ENCODE data around the gene TXK.

TXK gene

DNA sequence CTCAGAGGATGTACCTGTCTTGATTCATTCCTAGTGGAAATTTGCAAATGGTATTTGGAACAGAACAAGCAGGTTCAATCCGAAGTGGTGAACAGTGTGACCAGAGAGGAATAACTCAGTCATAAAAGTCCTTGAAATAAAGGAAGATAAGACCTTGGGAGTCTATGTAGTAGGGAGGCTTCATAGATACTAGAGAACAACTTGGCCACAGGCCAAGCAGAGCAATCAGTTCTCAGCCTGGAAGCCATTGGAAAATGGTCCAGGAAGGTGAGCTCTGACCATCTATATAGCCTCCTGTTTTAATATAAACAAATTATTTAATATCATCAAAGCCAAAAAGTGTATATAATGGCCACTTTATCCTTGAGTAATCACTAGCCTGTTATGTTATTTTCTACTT is 11.3 kb downstream of the TXK start:
- Mint-ChIP-seq H3K27ac (no peak overlapping the region), H3K4me1 (peaks cover 55% of the 10 kb centered on the region), H3K36me3 (peaks cover 1% of the 10 kb centered on the region), H3K4me3 (no peak overlapping the region), H3K9me3 (no peaks in the 10 kb centered on the region)
- ATAC-seq: no peak
- DNase-seq (ENCODE audit: low spot score in 2 of 2): no peak

DNA sequence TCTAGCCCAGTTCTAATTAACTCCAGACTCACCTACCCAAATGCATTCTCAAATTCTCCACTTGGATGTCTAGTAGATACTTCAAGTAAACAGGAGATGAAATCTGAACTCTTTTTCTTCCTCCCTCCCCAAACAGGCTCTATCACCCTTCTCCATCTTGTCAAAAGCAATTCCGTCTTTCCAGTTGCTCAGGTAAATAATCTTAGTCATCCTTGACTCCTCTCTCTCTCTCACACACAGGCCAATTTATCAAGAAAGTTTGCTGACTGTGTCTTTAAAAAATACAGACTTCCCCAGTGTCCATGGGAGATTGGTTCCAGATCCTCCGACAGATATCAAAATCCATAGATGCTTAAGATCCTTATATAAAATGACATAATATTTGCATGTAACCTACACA is 12.9 kb downstream of the TXK start:
- ATAC-seq: no peak
- H3K4me3 Mint-ChIP-seq: no peak overlapping the region
- H3K27ac Mint-ChIP-seq: no peak overlapping the region
- no peaks in the 10 kb centered on the region for H3K36me3 Mint-ChIP-seq
- DNase-seq (ENCODE audit: low spot score in 2 of 2): no peak
- peaks cover 55% of the 10 kb centered on the region for H3K4me1 Mint-ChIP-seq
- no peaks in the 10 kb centered on the region for H3K9me3 Mint-ChIP-seq

DNA sequence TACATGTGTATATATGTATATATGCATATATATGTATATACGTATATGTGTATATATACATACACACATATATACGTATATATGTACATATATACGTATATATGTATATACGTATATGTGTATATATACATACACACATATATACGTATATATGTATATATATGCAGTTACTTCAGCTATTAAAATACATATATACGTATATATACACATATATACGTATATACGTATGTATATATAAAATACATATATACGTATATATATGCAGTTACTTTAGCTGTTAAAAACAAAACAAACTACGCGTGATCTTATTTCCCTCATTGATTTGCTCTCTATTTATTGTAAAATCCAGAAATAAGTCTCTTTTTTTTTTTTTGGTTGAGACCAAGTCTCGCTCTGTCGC is 13.9 kb downstream of the TXK start:
- DNase-seq (ENCODE audit: low spot score in 2 of 2) (no peak), ATAC-seq (no peak)
- no peak overlapping the region for H3K27ac Mint-ChIP-seq
- H3K36me3 Mint-ChIP-seq: no peaks in the 10 kb centered on the region
- H3K4me3 Mint-ChIP-seq: no peak overlapping the region
- H3K4me1 Mint-ChIP-seq: peaks cover 51% of the 10 kb centered on the region
- no peaks in the 10 kb centered on the region for H3K9me3 Mint-ChIP-seq

DNA sequence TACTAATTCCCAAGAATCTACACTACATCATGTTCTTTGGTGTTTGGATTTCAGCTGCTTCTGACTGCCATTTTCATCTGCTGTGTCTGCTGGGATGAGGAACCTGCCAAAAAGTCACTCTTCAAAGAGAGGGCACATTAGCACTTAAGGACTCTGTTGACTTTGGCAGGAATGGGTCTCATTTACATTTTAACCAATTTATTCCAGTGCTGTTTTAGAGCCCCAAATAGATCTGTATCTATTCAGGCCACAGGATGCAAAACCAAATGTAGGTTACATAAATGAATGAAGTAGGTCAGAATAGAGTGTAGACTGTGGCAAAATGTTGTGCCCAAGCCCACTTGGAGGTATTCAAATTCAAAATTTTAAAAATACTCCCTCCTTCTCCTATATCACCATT is 14.4 kb downstream of the TXK start:
- no peak for ATAC-seq
- no peak for DNase-seq (ENCODE audit: low spot score in 2 of 2)
- H3K36me3 Mint-ChIP-seq: no peaks in the 10 kb centered on the region
- no peak overlapping the region for H3K4me3 Mint-ChIP-seq
- H3K4me1 Mint-ChIP-seq: peaks cover 46% of the 10 kb centered on the region
- no peaks in the 10 kb centered on the region for H3K9me3 Mint-ChIP-seq
- H3K27ac Mint-ChIP-seq: no peak overlapping the region

DNA sequence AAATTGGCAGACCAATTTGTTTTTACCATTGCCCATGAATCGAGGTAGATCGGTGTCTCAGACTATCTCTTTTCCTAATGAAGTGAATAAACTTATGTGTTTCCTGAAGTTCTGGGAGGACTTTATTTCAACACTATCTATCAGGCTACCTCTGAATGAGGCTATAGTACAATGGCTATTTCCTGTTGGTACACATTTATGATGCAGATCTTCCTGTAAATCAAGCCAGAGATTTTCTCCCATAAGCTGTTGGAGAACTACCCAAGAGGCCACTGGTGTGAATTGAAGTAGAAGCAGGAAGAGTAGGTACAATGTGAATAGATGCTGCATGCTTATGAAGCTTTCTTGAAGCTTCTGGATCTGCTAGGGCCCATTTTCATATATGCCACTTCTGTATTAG is 16.0 kb downstream of the TXK start:
- no peak for ATAC-seq
- H3K9me3 Mint-ChIP-seq: no peaks in the 10 kb centered on the region
- DNase-seq (ENCODE audit: low spot score in 2 of 2): no peak
- peaks cover 43% of the 10 kb centered on the region for H3K4me1 Mint-ChIP-seq
- peaks cover 2% of the 10 kb centered on the region for H3K36me3 Mint-ChIP-seq
- no peak overlapping the region for H3K27ac Mint-ChIP-seq
- H3K4me3 Mint-ChIP-seq: no peak overlapping the region

DNA sequence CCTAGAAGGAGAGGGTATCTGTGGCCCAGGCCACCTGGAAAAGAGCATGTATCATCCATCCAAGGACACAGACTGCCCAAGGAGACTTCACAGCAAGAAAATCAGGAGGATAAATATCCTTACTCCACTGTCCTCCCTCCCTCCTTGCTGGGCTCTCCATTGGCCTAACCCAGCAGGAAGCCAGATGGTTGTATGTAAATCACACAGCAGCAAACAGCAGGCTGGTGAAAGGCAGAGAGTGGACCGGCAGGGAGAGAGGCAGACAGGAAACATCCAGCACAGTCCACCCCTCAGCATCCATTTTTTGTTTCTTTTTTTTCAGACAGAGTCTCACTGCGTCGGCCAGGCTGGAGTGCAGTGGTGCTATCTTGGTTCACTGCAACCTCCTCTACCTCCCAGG is 17.5 kb downstream of the TXK start:
- H3K4me3 Mint-ChIP-seq: no peak overlapping the region
- ATAC-seq (no peak), DNase-seq (ENCODE audit: low spot score in 2 of 2) (no peak)
- H3K9me3 Mint-ChIP-seq: no peaks in the 10 kb centered on the region
- peaks cover 48% of the 10 kb centered on the region for H3K4me1 Mint-ChIP-seq
- peak overlapping the region; percentile 5 for H3K27ac Mint-ChIP-seq
- H3K36me3 Mint-ChIP-seq: peaks cover 16% of the 10 kb centered on the region

DNA sequence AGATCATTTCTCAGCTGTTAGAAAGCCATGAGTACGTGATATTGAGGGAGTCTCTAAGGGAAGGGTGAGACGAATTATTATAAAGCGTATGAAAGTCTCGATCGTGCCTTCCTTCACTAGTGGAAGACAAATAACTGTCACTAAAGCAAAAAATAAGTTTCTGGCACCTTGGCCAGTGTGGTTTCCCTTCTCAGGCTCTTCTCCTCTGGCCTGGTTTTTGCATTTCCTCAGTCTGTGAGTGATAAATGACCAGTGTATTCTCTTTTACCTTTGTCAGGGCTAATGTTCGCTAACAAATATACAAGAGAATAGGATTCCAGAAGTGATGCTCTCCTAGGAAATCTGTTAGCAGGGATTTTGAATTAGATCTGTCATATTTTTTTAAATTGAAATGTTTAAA is 19.6 kb downstream of the TXK start:
- Mint-ChIP-seq H3K36me3 (peaks cover 30% of the 10 kb centered on the region), H3K4me1 (peaks cover 48% of the 10 kb centered on the region), H3K9me3 (no peaks in the 10 kb centered on the region), H3K4me3 (peak overlapping the region; percentile 67), H3K27ac (peak overlapping the region; percentile 78)
- no peak for DNase-seq (ENCODE audit: low spot score in 2 of 2)
- peak; percentile 53 for ATAC-seq

DNA sequence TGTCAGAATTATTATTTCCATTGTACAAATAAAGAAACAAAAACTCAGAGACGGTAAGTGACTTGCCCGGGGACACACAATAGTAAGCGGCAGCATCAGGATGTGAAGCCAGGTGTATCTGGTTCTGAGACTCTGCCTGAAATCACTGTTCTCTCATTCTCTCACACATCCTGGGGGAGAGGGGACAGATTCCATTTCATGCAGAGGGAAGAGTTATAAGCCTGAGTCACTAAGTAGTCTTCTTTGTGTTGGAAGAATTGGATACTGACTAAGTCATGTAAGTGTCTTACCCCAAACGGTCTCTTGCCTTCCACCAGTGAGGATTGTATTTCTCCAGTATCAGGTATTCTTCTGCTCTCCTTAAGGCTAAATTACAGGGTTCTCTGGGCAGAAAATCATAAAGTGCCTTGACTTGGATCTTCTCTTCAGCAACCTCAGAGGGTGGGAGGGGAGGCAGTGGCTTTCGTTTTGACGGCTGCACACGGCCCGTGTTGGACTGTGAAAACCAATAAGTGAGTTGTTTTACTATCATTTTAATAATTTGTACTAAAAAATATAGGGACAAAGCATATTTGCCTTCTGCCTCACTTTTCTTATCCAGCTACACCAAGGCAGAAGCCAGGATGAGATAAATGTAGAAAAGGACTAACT is 21.9 kb downstream of the TXK start:
- Mint-ChIP-seq H3K27ac (peak overlapping the region; percentile 78), H3K4me3 (peak overlapping the region; percentile 67), H3K4me1 (peaks cover 34% of the 10 kb centered on the region), H3K9me3 (no peaks in the 10 kb centered on the region), H3K36me3 (peaks cover 53% of the 10 kb centered on the region)
- ATAC-seq: peak; percentile 82
- DNase-seq (ENCODE audit: low spot score in 2 of 2): no peak

DNA sequence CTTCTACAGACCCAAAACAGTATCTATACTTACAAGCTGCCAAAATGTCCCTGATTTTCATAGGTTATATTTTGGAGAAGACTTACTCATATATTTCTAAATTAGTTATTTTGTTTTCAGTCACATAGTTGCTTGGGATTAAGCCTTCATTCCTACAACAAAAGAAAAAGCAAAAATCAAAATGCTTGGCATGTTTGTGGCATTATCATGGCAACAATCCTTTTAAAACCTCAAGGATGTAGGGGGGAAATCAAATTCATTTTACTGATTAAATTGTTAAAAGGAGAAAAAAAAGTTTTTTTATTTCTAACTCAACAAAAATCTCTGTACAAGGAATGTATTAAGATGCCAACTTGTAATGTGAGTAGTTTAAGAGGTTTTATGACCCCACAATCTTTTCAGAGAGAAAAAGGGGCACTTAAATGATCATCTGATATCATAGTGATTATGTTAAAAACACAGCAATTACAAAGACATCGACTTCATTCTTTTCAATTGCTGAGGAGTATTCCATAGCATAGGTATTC is 23.5 kb downstream of the TXK start:
- Mint-ChIP-seq H3K36me3 (peaks cover 69% of the 10 kb centered on the region), H3K27ac (no peak overlapping the region), H3K9me3 (no peaks in the 10 kb centered on the region), H3K4me3 (no peak overlapping the region), H3K4me1 (peaks cover 29% of the 10 kb centered on the region)
- DNase-seq (ENCODE audit: low spot score in 2 of 2) (no peak), ATAC-seq (no peak)

DNA sequence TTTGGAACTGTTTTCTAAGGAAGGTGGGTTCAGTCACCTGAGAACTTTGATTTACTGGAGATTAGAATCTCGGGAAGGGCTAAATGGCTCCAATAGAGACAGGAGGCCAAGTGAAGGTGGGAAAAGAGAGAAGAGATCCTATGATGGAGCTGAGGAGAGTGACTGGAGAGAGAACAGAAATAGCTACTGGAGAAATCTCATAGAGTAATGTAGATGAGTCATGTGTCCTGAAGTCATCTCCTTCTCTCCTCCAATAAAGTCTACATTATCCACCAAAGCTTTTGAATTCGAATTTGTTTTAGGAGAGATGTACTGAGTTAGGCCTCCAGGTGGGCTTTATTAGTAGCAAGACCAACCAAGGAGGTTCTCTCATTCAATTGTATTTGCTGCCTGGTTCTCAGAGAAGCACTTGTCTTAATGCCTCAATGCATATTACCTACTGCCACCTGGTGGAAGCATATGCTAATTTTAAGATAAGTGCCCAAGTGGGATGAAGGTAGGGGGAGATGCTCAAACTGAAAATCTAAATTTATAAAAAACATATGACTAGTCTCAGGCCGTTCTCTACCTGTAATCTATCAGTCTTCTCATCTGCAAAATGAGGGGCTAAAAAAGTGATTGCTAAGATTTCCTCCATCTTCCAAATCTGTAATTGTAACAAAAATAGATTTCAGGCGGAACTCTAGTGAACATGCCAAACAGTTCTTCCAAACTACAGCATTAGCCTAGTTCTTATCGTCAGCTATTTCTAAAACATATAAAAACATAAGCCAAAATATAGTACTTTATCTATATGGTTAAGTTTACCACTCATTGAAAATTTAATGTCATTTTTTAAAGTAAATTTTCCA is 24.4 kb downstream of the TXK start:
- no peak overlapping the region for H3K27ac Mint-ChIP-seq
- ATAC-seq (peak; percentile 74), DNase-seq (ENCODE audit: low spot score in 2 of 2) (no peak)
- peaks cover 35% of the 10 kb centered on the region for H3K4me1 Mint-ChIP-seq
- H3K4me3 Mint-ChIP-seq: no peak overlapping the region
- H3K36me3 Mint-ChIP-seq: peaks cover 75% of the 10 kb centered on the region
- no peaks in the 10 kb centered on the region for H3K9me3 Mint-ChIP-seq

DNA sequence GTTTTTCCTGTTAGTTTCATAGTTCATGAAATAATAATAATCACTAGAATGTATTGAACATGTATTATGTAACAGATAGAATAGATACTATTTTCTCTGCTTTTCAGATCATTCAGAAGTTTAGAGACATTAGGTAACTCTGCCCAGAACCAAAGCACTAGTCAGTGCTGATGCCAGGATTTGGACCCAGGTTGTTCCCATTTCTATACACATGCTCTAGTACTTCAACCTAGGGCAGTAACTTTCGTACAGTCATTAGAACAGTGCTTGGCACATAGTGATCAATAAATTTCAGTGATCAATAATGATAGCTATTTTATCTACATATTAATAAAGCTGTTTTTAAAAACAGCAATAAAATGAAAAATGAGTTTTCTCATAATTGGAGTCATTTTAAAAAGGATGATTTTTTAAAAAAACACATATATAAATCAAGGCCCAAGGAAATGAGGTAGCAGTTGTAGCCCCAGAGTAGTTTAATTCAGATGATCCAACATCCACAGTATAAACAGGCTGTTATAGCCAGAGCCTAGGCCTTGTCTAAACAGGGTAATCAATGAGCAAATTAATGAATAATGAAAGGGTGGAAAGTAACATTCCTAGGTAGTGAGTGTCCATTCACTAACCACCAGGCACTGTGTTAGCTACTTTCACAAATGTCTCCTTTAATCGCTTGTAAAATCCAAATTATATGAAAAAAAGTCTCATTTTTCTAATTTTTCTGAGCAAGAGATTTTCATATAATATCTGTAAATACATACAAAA is 25.6 kb downstream of the TXK start:
- H3K36me3 Mint-ChIP-seq: peaks cover 80% of the 10 kb centered on the region
- peaks cover 32% of the 10 kb centered on the region for H3K4me1 Mint-ChIP-seq
- ATAC-seq (no peak), DNase-seq (ENCODE audit: low spot score in 2 of 2) (no peak)
- H3K4me3 Mint-ChIP-seq: no peak overlapping the region
- no peak overlapping the region for H3K27ac Mint-ChIP-seq
- H3K9me3 Mint-ChIP-seq: no peaks in the 10 kb centered on the region

DNA sequence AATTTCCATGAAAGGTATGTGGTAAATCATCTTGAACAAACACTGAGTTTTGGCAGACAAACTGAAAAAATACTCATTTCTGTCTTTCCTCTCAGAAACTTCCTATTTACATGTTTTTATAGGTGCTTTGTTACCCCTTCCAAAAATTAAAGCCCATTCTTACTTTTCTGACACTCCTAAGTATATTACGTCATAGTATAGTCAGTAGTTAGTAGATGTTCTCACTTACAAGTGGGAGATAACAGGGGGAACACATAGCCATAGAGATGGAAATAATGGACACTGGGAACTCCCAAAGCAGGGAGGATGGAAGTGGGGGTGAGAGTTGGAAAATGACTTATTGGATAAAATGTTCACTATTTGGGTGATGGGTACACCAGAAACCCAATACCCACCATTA is 28.8 kb downstream of the TXK start:
- H3K36me3 Mint-ChIP-seq: peaks cover 69% of the 10 kb centered on the region
- H3K27ac Mint-ChIP-seq: no peak overlapping the region
- peaks cover 29% of the 10 kb centered on the region for H3K4me1 Mint-ChIP-seq
- no peak overlapping the region for H3K4me3 Mint-ChIP-seq
- no peak for DNase-seq (ENCODE audit: low spot score in 2 of 2)
- H3K9me3 Mint-ChIP-seq: no peaks in the 10 kb centered on the region
- ATAC-seq: no peak

DNA sequence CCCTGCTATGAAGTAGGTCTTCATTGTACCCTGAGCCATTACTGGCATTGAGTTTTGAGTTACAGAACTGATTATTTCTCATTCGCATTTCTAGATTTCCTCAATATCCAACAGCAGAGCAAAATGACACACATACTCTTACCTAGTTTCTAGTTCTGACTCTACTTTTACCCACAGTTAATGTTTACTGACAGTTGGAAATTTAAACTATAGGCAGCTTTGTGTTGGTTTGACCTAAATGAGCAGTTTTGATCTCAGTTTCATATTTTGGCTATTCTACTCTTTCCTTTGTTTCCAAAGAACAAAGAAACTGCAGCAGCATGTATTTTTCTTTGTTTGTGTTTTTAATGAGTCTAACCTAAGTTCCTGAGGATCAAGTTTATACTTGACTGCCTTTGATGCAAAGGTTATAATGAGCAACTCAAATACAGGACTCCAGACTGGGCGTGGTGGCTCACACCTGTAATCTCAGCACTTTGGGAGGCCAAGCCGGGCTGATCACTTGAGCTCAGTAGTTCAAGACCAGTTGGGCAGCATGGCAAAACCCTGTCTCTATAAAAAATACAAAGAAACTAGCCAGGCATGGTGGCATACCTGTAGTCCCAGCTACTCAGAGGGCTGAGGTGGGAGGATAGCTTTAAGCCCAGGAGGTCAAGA is 30.4 kb downstream of the TXK start:
- Mint-ChIP-seq H3K4me3 (peak overlapping the region; percentile 46), H3K4me1 (peaks cover 22% of the 10 kb centered on the region), H3K9me3 (no peaks in the 10 kb centered on the region), H3K27ac (peak overlapping the region; percentile 55), H3K36me3 (peaks cover 68% of the 10 kb centered on the region)
- ATAC-seq: peak; percentile 98
- no peak for DNase-seq (ENCODE audit: low spot score in 2 of 2)

DNA sequence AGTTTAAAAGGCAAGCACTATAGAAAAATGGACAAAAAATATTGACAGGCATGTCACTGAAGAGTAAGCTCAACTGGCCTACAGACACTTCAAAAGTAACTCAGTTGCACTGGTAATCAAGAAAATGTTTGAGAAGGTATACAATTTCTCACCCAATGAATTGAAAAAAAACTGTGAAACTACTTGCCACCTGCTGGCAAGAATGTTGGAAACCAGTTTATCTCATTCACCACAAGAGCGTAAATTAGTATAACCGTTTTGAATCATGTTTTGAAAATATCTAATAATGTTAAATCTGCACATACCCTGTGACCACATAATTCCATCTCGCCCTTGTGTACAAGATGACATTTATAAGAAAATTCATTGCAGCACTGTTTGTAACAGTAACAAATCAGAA is 31.7 kb downstream of the TXK start:
- H3K4me3 Mint-ChIP-seq: no peak overlapping the region
- peaks cover 22% of the 10 kb centered on the region for H3K4me1 Mint-ChIP-seq
- ATAC-seq (peak; percentile 55), DNase-seq (ENCODE audit: low spot score in 2 of 2) (no peak)
- peaks cover 68% of the 10 kb centered on the region for H3K36me3 Mint-ChIP-seq
- H3K9me3 Mint-ChIP-seq: no peaks in the 10 kb centered on the region
- no peak overlapping the region for H3K27ac Mint-ChIP-seq

DNA sequence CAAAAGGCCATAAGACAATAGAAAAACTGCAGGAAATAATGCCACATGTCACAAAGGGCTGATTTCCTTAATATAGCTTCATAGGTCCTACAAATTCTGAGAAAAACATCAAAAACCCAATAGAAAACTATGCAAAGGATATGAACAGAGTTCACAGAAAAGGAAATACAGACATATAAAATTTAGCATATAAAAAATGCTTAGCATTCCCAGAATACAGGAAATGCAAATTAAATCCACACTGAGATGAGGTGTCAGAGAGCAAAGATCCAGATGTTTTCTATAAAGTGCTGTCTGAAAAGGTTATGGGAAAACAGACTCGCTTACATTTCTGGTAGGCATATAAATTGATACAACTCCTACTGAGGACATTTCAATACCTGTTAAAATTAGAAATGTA is 33.8 kb downstream of the TXK start:
- Mint-ChIP-seq H3K4me1 (peaks cover 19% of the 10 kb centered on the region), H3K9me3 (no peaks in the 10 kb centered on the region), H3K27ac (no peak overlapping the region), H3K4me3 (no peak overlapping the region), H3K36me3 (peaks cover 62% of the 10 kb centered on the region)
- no peak for ATAC-seq
- DNase-seq (ENCODE audit: low spot score in 2 of 2): no peak
